GM18499 (cell line): ENCODE measurements around the gene ARPC4.
"Not testable (repeated sequence)": the region's sequence is repeated elsewhere in the genome, so short reads cannot be mapped to it uniquely, and the experiment has no call there.

Source experiments
- ATAC-seq: cut with Tn5 transposase; IDR thresholded peaks from one replicate; pipeline ENCODE4 v1.9.1; 2021; ENCODE audit warnings: moderate number of reproducible peaks; ENCODE audit not compliant: insufficient read depth, unreplicated experiment

The ARPC4 gene

GRCh38 chr3:9847870-9848269, 55.0 kb downstream of the ARPC4 start:
- ATAC-seq = not testable (repeated sequence)

- not testable (repeated sequence) for ATAC-seq
Measured at GRCh38 chr3:9848860-9849259, 56.0 kb downstream of the ARPC4 start.

- not testable (repeated sequence) for ATAC-seq
Measured at GRCh38 chr3:9851383-9851782, 58.5 kb downstream of the ARPC4 start.

GRCh38 chr3:9851926-9852325, 59.0 kb downstream of the ARPC4 start:
- ATAC-seq = not testable (repeated sequence)

GRCh38 chr3:9852528-9852927, 59.6 kb downstream of the ARPC4 start:
- ATAC-seq = no peak

- ATAC-seq = not testable (repeated sequence)
Measured at GRCh38 chr3:9854291-9854940, 61.5 kb downstream of the ARPC4 start.

- no peak for ATAC-seq
Measured at GRCh38 chr3:9855594-9855993, 62.7 kb downstream of the ARPC4 start.
